Calu3 (cell line): Measurements from ENCODE around the gene CACNB4. TPM values are rescaled to one million over a fixed set of nuclear protein-coding genes. Genes with fewer than 3 reads are reported as not detected.

Source experiments
- BruUV-seq: library from RNA; stranded (reverse); fragments of 400-500 nt; replicated peaks from 2 replicates; lab custom pipeline; 2021; lab: Mats Ljungman, UMichigan
- CTCF ChIA-PET: fragments of 300-600 bp; sonication (Branson Sonifier 250); formaldehyde crosslinking; loops from one replicate; lab custom pipeline; 2022; ENCODE audit warnings: antibody characterized with exemption; lab: Charles Lee
- DNase-seq: peaks from one replicate; pipeline ENCODE4 v3.0.0; 2022
- H3K27ac Mint-ChIP-seq: one replicate; pipeline ENCODE4 v1.8.0; 2022; ENCODE audit warnings: mixed read lengths; ENCODE audit not compliant: unreplicated experiment
- H3K27me3 Mint-ChIP-seq: one replicate; pipeline ENCODE4 v1.8.0; 2022; ENCODE audit warnings: mixed read lengths; ENCODE audit not compliant: unreplicated experiment
- H3K36me3 Mint-ChIP-seq: one replicate; pipeline ENCODE4 v1.8.0; 2022; ENCODE audit warnings: mild to moderate bottlenecking, moderate library complexity, mixed read lengths; ENCODE audit not compliant: insufficient read depth, unreplicated experiment
- H3K4me1 Mint-ChIP-seq: one replicate; pipeline ENCODE4 v1.8.0; 2022; ENCODE audit warnings: mild to moderate bottlenecking, low read depth, mixed read lengths; ENCODE audit not compliant: unreplicated experiment
- H3K4me3 Mint-ChIP-seq: one replicate; pipeline ENCODE4 v1.8.0; 2022; ENCODE audit warnings: mild to moderate bottlenecking, low read depth, moderate library complexity, mixed read lengths; ENCODE audit not compliant: unreplicated experiment
- H3K9me3 Mint-ChIP-seq: one replicate; pipeline ENCODE4 v1.8.0; 2022; ENCODE audit warnings: low read depth, mixed read lengths; ENCODE audit not compliant: unreplicated experiment
- CTCF ChIP-seq: fragments of 200-600 bp; IDR thresholded peaks from one replicate; pipeline ENCODE4 v1.8.0; 2022; ENCODE audit warnings: antibody characterized with exemption; ENCODE audit not compliant: unreplicated experiment
- intact Hi-C: fragments of 100-400 bp; cut with micrococcal nuclease; formaldehyde crosslinking; loops from one replicate; pipeline ENCODE4 v1.10.0; 2022; ENCODE audit not compliant: unreplicated experiment
- total RNA-seq: library from RNA; stranded (reverse); gene quantifications from 2 replicates; pipeline ENCODE4 v1.2.3, GENCODE V29; 2022

Gene CACNB4
- total RNA-seq, 1 experiment from 2014 or later, result 0.33 TPM

- Mint-ChIP-seq H3K9me3 (no peaks in the 10 kb centered on the region), H3K4me3 (no peak overlapping the region), H3K4me1 (no peaks in the 10 kb centered on the region), H3K36me3 (no peaks in the 10 kb centered on the region), H3K27ac (no peak overlapping the region), H3K27me3 (no peaks in the 10 kb centered on the region)
- no peak for DNase-seq
- intact Hi-C loops, result no loop called here
- no TSS peak for BruUV-seq
- CTCF ChIA-PET, result no interaction called here
- TF ChIP-seq CTCF, result no peak
Observed at GRCh38 chr2:151872463-151872862, 226.4 kb downstream of the CACNB4 start.

GRCh38 chr2:151869291-151869690, 229.6 kb downstream of the CACNB4 start:
- H3K27ac Mint-ChIP-seq, result no peak overlapping the region
- peaks cover 9% of the 10 kb centered on the region for H3K27me3 Mint-ChIP-seq

DNA sequence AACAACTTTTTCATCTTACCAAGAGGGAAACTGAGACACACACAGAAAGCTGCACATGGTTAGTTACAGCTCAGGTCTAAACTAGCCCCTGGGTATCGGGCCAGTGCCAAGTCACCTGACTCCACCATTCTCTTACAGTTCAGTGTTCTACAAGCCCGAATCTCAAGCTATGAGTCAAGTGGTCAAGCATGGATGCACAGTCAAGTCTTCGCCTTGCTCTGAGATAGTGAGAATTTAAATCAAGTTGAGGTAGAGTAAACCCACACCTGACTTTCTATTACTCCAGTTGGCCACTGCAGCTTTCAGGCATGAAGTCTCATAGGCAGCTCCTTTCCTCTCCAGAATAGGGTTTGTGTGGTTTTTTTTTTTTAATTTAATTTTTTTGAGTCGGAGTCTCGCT, 236.1 kb downstream of the CACNB4 start:
- DNase-seq, result no peak
- H3K9me3 Mint-ChIP-seq, result no peaks in the 10 kb centered on the region
- intact Hi-C loops, result no loop called here
- H3K27ac Mint-ChIP-seq, result no peak overlapping the region
- TF ChIP-seq CTCF, result no peak
- no peak overlapping the region for H3K4me3 Mint-ChIP-seq
- H3K4me1 Mint-ChIP-seq, result no peaks in the 10 kb centered on the region
- H3K36me3 Mint-ChIP-seq, result no peaks in the 10 kb centered on the region
- peaks cover 11% of the 10 kb centered on the region for H3K27me3 Mint-ChIP-seq
- CTCF ChIA-PET, result no interaction called here
- no TSS peak for BruUV-seq

More at GRCh38 chr2:151869291-151869690, 229.6 kb downstream of the CACNB4 start:
- CTCF ChIA-PET, result no interaction called here
- no peaks in the 10 kb centered on the region for H3K9me3 Mint-ChIP-seq
- BruUV-seq, result no TSS peak
- TF ChIP-seq CTCF, result no peak
- DNase-seq, result no peak
- H3K36me3 Mint-ChIP-seq, result no peaks in the 10 kb centered on the region
- H3K4me1 Mint-ChIP-seq, result no peaks in the 10 kb centered on the region
- intact Hi-C loops, result no loop called here
- H3K4me3 Mint-ChIP-seq, result no peak overlapping the region

- H3K9me3 Mint-ChIP-seq, result no peaks in the 10 kb centered on the region
- H3K4me3 Mint-ChIP-seq, result no peak overlapping the region
- no peaks in the 10 kb centered on the region for H3K4me1 Mint-ChIP-seq
- intact Hi-C loops, result no loop called here
- H3K27me3 Mint-ChIP-seq, result peaks cover 11% of the 10 kb centered on the region
- BruUV-seq, result no TSS peak
- DNase-seq, result no peak
- H3K36me3 Mint-ChIP-seq, result no peaks in the 10 kb centered on the region
- TF ChIP-seq CTCF, result no peak
- no peak overlapping the region for H3K27ac Mint-ChIP-seq
- CTCF ChIA-PET, result interaction anchor here (1.3 kb wide), 1 partner anchor 14 kb away, joined by 7 read pairs; no protein-coding TSS in a partner anchor
Observed at GRCh38 chr2:151861174-151861573, 237.7 kb downstream of the CACNB4 start.
